Activated CD4-positive, CD25-positive, alpha-beta regulatory T cell treated with anti-CD3 and anti-CD28 coated beads, Interleukin-2, amount 50 U/mL, for 16 hours (primary cell): ENCODE data around the gene RAPGEF5.

Experiments used
- DNase-seq: peaks from one replicate; pipeline ENCODE4 v3.0.0-alpha.2; 2020; ENCODE audit warnings: low read depth, low spot score

RAPGEF5 gene

GRCh38 chr7:22220941-22221340, 136.0 kb downstream of the RAPGEF5 start:
- no peak for DNase-seq

- DNase-seq: no peak
These were observed 137.0 kb downstream of the RAPGEF5 start for GRCh38 chr7:22219739-22220493.

- no peak for DNase-seq
These were observed 137.9 kb downstream of the RAPGEF5 start for GRCh38 chr7:22219036-22219435.

GRCh38 chr7:22216832-22217475, 140.0 kb downstream of the RAPGEF5 start:
- no peak for DNase-seq

GRCh38 chr7:22216309-22216708, 140.6 kb downstream of the RAPGEF5 start:
- no peak for DNase-seq

- no peak for DNase-seq
These were observed 143.0 kb downstream of the RAPGEF5 start for GRCh38 chr7:22214000-22214399.

- no peak for DNase-seq
These were observed 143.9 kb downstream of the RAPGEF5 start for GRCh38 chr7:22213081-22213480.

- no peak for DNase-seq
These were observed 146.0 kb downstream of the RAPGEF5 start for GRCh38 chr7:22210967-22211366.

GRCh38 chr7:22210355-22210754, 146.6 kb downstream of the RAPGEF5 start:
- DNase-seq: no peak

GRCh38 chr7:22208799-22209198, 148.2 kb downstream of the RAPGEF5 start:
- no peak for DNase-seq

- DNase-seq: no peak
These were observed 149.2 kb downstream of the RAPGEF5 start for GRCh38 chr7:22207724-22208225.

- DNase-seq: no peak
These were observed 151.3 kb downstream of the RAPGEF5 start for GRCh38 chr7:22205631-22206030.

GRCh38 chr7:22204312-22204711, 152.6 kb downstream of the RAPGEF5 start:
- no peak for DNase-seq

- DNase-seq: no peak
These were observed 154.8 kb downstream of the RAPGEF5 start for GRCh38 chr7:22202141-22202540.

- DNase-seq: no peak
These were observed 155.6 kb downstream of the RAPGEF5 start for GRCh38 chr7:22201186-22201880.

- DNase-seq: no peak
These were observed 156.2 kb downstream of the RAPGEF5 start for GRCh38 chr7:22200777-22201176.

GRCh38 chr7:22200238-22200637, 156.7 kb downstream of the RAPGEF5 start:
- no peak for DNase-seq

GRCh38 chr7:22197376-22197775, 159.6 kb downstream of the RAPGEF5 start:
- DNase-seq: no peak

GRCh38 chr7:22196429-22196828, 160.5 kb downstream of the RAPGEF5 start:
- no peak for DNase-seq

GRCh38 chr7:22195397-22196172, 161.4 kb downstream of the RAPGEF5 start:
- no peak for DNase-seq

- DNase-seq: no peak
These were observed 162.2 kb downstream of the RAPGEF5 start for GRCh38 chr7:22194658-22195273.
